Neutrophil (primary cell): Measurements from ENCODE around the gene PRSS33.
A peak's percentile ranks its signal among the peaks of the same experiment; 100 is the strongest.

Experiments used
- H3K27ac ChIP-seq: fragments of 200-600 bp; sonication (generic); 2 replicates; pipeline ENCODE4 v1.5.1; 2016; ENCODE audit warnings: mild to moderate bottlenecking, moderate library complexity
- H3K27me3 ChIP-seq: fragments of 200-600 bp; sonication (generic); 2 replicates; pipeline ENCODE4 v1.6.0; 2016; ENCODE audit warnings: mild to moderate bottlenecking
- H3K36me3 ChIP-seq: fragments of 200-600 bp; sonication (generic); 2 replicates; pipeline ENCODE4 v1.5.1; 2017
- H3K4me1 ChIP-seq, 2 experiments: fragments of 200-600 bp in 1 of 2; sonication (generic) in 1 of 2; 1 replicate in 1 of 2; 2 replicates in 1 of 2; pipeline versions ENCODE4 v1.5.1 to v1.6.1; 2013 to 2016; ENCODE audit warnings: low read depth in 1 of 2, low read length in 1 of 2, mild to moderate bottlenecking in 1 of 2, moderate library complexity in 1 of 2; ENCODE audit not compliant: control insufficient read depth in 1 of 2, insufficient read depth in 1 of 2
- H3K4me3 ChIP-seq, 2 experiments: fragments of 200-600 bp in 1 of 2; sonication (generic) in 1 of 2; 1 replicate in 1 of 2; 2 replicates in 1 of 2; pipeline ENCODE4 v1.5.1; 2013 to 2016; ENCODE audit warnings: low read depth in 1 of 2, low read length in 1 of 2, mild to moderate bottlenecking in 1 of 2, moderate library complexity in 1 of 2
- H3K9me3 ChIP-seq: fragments of 200-600 bp; sonication (generic); 2 replicates; pipeline ENCODE4 v1.5.1; 2016
- CTCF ChIP-seq: fragments of 200-600 bp; sonication (generic); IDR thresholded peaks from 2 replicates; pipeline ENCODE4 v1.5.1; 2016; ENCODE audit warnings: antibody characterized with exemption

PRSS33 gene

GRCh38 chr16:2777231-2777902 lies 10.0 kb downstream of the PRSS33 start, which contains the start of gene ELOB:
Gene ELOB (minus strand): TSS chr16:2777280. CDS start chr16:2777239, 41 bp downstream.
- Histone ChIP-seq H3K9me3 (no peaks in the 10 kb centered on the region), H3K4me3 (peak within 1 kb of the TSS; percentile 92 to 100), H3K27ac (peak within 1 kb of the TSS; percentile 92), H3K27me3 (no peaks in the 10 kb centered on the region), H3K4me1 (peaks cover 30 to 33% of the 10 kb centered on the region in 2 experiments), H3K36me3 (peaks cover 29% of the 10 kb centered on the region)
- TF ChIP-seq CTCF = no peak

- Histone ChIP-seq H3K4me3 (peak overlapping the region; percentile 83 to 92), H3K9me3 (no peaks in the 10 kb centered on the region), H3K4me1 (peaks cover 30 to 33% of the 10 kb centered on the region in 2 experiments), H3K36me3 (peaks cover 36% of the 10 kb centered on the region), H3K27me3 (no peaks in the 10 kb centered on the region), H3K27ac (peak overlapping the region; percentile 92)
- TF ChIP-seq CTCF = no peak
These were observed 10.7 kb downstream of the PRSS33 start for GRCh38 chr16:2776500-2777139.

- Histone ChIP-seq H3K27me3 (no peaks in the 10 kb centered on the region), H3K4me1 (peaks cover 30 to 33% of the 10 kb centered on the region in 2 experiments), H3K27ac (peak overlapping the region; percentile 92), H3K9me3 (no peaks in the 10 kb centered on the region), H3K36me3 (peaks cover 43% of the 10 kb centered on the region), H3K4me3 (peak overlapping the region; percentile 83 to 92)
- TF ChIP-seq CTCF = no peak
These were observed 11.4 kb downstream of the PRSS33 start for GRCh38 chr16:2775765-2776499.

- H3K4me1 ChIP-seq = peaks cover 30 to 33% of the 10 kb centered on the region in 2 experiments
- H3K36me3 ChIP-seq = peaks cover 50% of the 10 kb centered on the region
- TF ChIP-seq CTCF = no peak
- H3K27me3 ChIP-seq = no peaks in the 10 kb centered on the region
- no peaks in the 10 kb centered on the region for H3K9me3 ChIP-seq
- no peak overlapping the region for H3K4me3 ChIP-seq
- H3K27ac ChIP-seq = peak overlapping the region; percentile 62
These were observed 12.1 kb downstream of the PRSS33 start for GRCh38 chr16:2775131-2775716.

GRCh38 chr16:2774161-2774891 lies 13.0 kb downstream of the PRSS33 start:
- H3K9me3 ChIP-seq = no peaks in the 10 kb centered on the region
- no peak overlapping the region for H3K4me3 ChIP-seq
- H3K27me3 ChIP-seq = no peaks in the 10 kb centered on the region
- TF ChIP-seq CTCF = no peak
- peaks cover 30 to 33% of the 10 kb centered on the region in 2 experiments for H3K4me1 ChIP-seq
- peak overlapping the region; percentile 62 for H3K27ac ChIP-seq
- H3K36me3 ChIP-seq = peaks cover 59% of the 10 kb centered on the region
